Measurements from ENCODE around the gene RSRC1. TPM values are rescaled to one million over a fixed set of nuclear protein-coding genes. Genes with fewer than 3 reads are reported as not detected.

Gene RSRC1
- total RNA-seq, 4 donors from 2014 or later, result 23.5 to 31.8 (median 26.6) TPM

DNA sequence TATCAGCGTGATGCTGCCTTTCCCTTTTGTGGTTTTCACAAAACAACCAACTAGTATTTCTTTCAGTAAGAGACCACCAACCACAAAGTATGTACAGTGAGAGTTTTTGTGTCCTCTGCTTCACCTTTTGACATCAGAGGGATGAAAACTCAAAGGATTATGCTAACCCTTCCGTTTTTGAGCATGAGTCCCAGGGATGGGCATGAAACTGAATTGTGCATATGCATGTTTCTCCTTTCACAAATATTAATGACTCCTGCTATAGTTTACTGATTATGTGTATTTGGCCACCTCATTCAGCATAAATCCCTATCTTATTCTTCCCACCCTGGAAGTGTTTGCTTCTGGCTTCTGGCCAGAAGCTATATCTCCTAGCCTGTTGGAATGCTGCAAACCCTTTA is 59.2 kb downstream of the RSRC1 start:
- no peak overlapping the region for H3K4me3 ChIP-seq (ENCODE audit: low read depth, poor library complexity, severe bottlenecking)
- TF ChIP-seq, protein P1, sequence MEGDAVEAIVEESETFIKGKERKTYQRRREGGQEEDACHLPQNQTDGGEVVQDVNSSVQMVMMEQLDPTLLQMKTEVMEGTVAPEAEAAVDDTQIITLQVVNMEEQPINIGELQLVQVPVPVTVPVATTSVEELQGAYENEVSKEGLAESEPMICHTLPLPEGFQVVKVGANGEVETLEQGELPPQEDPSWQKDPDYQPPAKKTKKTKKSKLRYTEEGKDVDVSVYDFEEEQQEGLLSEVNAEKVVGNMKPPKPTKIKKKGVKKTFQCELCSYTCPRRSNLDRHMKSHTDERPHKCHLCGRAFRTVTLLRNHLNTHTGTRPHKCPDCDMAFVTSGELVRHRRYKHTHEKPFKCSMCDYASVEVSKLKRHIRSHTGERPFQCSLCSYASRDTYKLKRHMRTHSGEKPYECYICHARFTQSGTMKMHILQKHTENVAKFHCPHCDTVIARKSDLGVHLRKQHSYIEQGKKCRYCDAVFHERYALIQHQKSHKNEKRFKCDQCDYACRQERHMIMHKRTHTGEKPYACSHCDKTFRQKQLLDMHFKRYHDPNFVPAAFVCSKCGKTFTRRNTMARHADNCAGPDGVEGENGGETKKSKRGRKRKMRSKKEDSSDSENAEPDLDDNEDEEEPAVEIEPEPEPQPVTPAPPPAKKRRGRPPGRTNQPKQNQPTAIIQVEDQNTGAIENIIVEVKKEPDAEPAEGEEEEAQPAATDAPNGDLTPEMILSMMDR (IDR thresholded peaks at IDR 0.05), result no peak
- no peak for TF ChIP-seq POLR2A (IDR thresholded peaks at IDR 0.05)
- WGBS, 2 donors, result 73 to 78% methylated on average over 2 of the region's 2 CpGs
- intact Hi-C loops (cut with DNase I; ENCODE audit: low total_unique reads), result no loop called here
- DNase-seq (ENCODE audit: low spot score in 2 of 2), result no peak

DNA sequence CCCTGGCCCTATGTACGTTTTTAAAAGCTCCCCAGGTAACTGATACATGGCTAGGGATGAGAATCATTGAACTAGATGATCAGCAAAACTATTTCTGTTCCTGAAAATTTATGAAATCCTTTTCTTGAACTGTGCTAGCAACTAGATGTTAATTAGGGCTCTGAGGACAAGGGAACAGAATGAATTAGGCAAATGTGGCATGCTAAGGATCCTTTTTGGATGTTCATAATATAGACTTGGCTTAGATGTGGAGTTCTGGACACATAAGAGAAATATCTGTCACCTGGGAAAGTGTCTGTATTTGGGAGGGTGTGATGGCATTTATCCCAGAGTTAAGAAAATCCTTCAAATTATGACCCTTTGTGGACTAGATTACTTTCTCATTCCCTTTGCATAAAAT is 71.2 kb downstream of the RSRC1 start:
- TF ChIP-seq, protein P1 (IDR thresholded peaks at IDR 0.05), result no peak
- no peak for TF ChIP-seq POLR2A (IDR thresholded peaks at IDR 0.05)
- H3K4me3 ChIP-seq (ENCODE audit: low read depth, poor library complexity, severe bottlenecking), result no peak overlapping the region
- DNase-seq (ENCODE audit: low spot score in 2 of 2), result no peak
- intact Hi-C loops (cut with DNase I; ENCODE audit: low total_unique reads), result no loop called here
- WGBS, 2 donors, result 92 to 96% methylated on average over 1 of the region's 1 CpG

DNA sequence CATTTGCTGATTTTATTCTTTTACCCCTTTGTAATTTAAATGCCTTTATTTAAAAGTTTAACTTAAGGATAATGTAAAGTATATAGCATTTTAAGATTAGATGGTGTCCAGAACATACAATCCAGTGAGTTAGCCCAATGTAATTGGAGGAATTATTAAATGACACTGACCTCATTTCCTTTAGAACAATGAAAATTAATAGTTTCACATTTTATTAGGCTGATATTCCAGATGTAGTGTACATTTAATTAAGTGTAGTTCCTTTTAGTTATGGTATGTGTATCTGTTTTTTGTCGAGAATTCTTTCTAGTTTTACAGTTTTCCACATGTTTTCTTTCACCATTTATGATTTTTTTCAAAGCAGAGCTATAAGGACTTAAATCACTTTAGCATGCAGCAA is 75.8 kb downstream of the RSRC1 start:
- DNase-seq (ENCODE audit: low spot score in 2 of 2), result no peak
- H3K4me3 ChIP-seq (ENCODE audit: low read depth, poor library complexity, severe bottlenecking), result no peak overlapping the region
- WGBS, 2 donors, result 85 to 88% methylated on average over 1 of the region's 1 CpG
- intact Hi-C loops (cut with DNase I; ENCODE audit: low total_unique reads), result no loop called here
- TF ChIP-seq POLR2A (IDR thresholded peaks at IDR 0.05), result no peak
- TF ChIP-seq, protein P1 (IDR thresholded peaks at IDR 0.05), result no peak

DNA sequence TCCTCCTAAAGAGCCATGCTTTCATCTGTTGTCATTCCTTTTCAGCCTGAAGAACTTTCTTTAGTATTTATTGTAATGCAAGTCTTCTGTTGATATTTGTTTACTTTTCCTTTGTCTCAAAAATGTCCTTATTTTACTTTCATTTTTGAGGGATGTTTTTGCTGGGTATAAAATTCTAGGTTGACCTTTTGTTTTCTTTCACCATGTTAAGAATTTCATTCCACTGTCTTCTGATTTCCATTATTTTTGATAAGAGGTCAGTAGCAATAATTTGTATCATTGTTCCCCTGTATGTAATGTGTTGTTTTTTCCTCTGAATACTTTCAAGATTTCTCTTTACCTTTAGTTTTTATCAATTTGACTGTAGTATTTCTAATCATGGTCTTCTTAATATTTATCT is 91.1 kb downstream of the RSRC1 start:
- no peak overlapping the region for H3K4me3 ChIP-seq (ENCODE audit: low read depth, poor library complexity, severe bottlenecking)
- no peak for TF ChIP-seq POLR2A (IDR thresholded peaks at IDR 0.05)
- TF ChIP-seq, protein P1 (IDR thresholded peaks at IDR 0.05), result no peak
- intact Hi-C loops (cut with DNase I; ENCODE audit: low total_unique reads), result no loop called here
- no peak for DNase-seq (ENCODE audit: low spot score in 2 of 2)

DNA sequence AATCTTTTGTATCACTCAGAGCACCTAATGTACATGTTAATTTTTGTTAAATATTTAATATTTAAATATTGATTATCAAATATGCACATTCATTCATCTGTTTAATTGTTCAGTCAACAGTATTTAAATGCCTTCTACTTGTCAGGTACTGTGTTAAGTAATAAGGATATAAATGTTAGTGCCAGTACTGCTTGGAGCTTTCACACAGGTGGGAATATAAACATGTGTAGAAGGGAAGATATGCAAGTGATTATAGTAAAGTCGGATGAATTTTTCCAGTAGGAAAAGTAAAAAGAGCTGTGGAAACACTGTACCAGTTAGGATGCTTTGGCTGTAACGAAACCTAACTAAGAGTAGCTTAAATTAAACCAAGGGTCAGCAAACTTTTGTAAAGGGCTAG is 95.4 kb downstream of the RSRC1 start:
- intact Hi-C loops (cut with DNase I; ENCODE audit: low total_unique reads), result no loop called here
- TF ChIP-seq, protein P1 (IDR thresholded peaks at IDR 0.05), result no peak
- no peak for TF ChIP-seq POLR2A (IDR thresholded peaks at IDR 0.05)
- WGBS, 2 donors, result 46 to 48% methylated on average over 2 of the region's 2 CpGs
- no peak for DNase-seq (ENCODE audit: low spot score in 2 of 2)
- no peak overlapping the region for H3K4me3 ChIP-seq (ENCODE audit: low read depth, poor library complexity, severe bottlenecking)

DNA sequence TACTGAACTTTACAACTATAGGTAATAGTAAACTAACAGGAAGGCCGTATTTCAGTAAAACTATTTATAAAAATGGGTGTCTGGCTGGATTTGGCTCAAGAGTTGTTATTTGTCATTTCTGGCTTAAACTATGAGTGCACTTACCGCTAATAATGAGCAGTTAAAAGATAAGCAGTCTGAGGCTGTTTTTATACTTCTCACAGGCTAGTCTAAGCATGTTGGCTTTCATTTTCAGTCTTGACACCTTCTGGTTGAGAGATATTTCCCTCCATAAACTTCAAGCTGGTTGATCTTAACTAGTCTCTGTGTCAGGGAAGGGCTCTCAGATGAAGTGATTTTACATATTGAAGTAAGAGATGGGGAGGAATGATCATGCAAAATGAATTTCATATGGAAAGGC is 96.1 kb downstream of the RSRC1 start:
- intact Hi-C loops (cut with DNase I; ENCODE audit: low total_unique reads), result no loop called here
- 74 to 85% methylated on average over 2 of the region's 2 CpGs for WGBS, 2 donors
- no peak for TF ChIP-seq POLR2A (IDR thresholded peaks at IDR 0.05)
- TF ChIP-seq, protein P1 (IDR thresholded peaks at IDR 0.05), result no peak
- no peak for DNase-seq (ENCODE audit: low spot score in 2 of 2)
- no peak overlapping the region for H3K4me3 ChIP-seq (ENCODE audit: low read depth, poor library complexity, severe bottlenecking)
